DND-41 (cell line): ENCODE results near the gene GALNT5.
"Not testable (repeated sequence)": the region's sequence is repeated elsewhere in the genome, so short reads cannot be mapped to it uniquely, and the experiment has no call there.

Source experiments
- ATAC-seq: fragments of 200-7000 bp; cut with Tn5 transposase; 3 replicates; pipeline ENCODE4 v1.9.1; 2021; ENCODE audit warnings: low read depth; ENCODE audit not compliant: insufficient read depth
- DNase-seq: peaks from one replicate; pipeline ENCODE4 v3.0.0-alpha.2; 2020
- H2AFZ ChIP-seq: 2 replicates; pipeline ENCODE4 v1.6.0; 2012; ENCODE audit warnings: low read depth, low read length
- H3K27ac ChIP-seq: 2 replicates; pipeline ENCODE4 v1.5.1; 2012; ENCODE audit warnings: low read length, inconsistent platforms
- H3K27me3 ChIP-seq: fragments of 200-600 bp; sonication (generic); 2 replicates; pipeline ENCODE4 v1.6.0; 2012; ENCODE audit warnings: low read length, mild to moderate bottlenecking, inconsistent platforms; ENCODE audit not compliant: insufficient read depth, poor library complexity
- H3K36me3 ChIP-seq: 2 replicates; pipeline ENCODE4 v1.5.1; 2012; ENCODE audit warnings: low read length, inconsistent platforms; ENCODE audit not compliant: insufficient read depth
- H3K4me1 ChIP-seq: 2 replicates; pipeline ENCODE4 v1.5.1; 2012; ENCODE audit warnings: mild to moderate bottlenecking, low read length; ENCODE audit not compliant: insufficient read depth
- H3K4me2 ChIP-seq: 2 replicates; pipeline ENCODE4 v1.6.0; 2012; ENCODE audit warnings: mild to moderate bottlenecking, moderate library complexity, low read length, inconsistent platforms; ENCODE audit not compliant: insufficient read depth
- H3K4me3 ChIP-seq, 2 experiments: fragments of 200-600 bp in 1 of 2; shearing (Covaris generic) in 1 of 2; 2 replicates each; pipeline ENCODE4 v1.5.1; 2012 to 2016; ENCODE audit warnings: inconsistent platforms in 2 of 2, low read length in 2 of 2, mild to moderate bottlenecking in 2 of 2, low read depth in 1 of 2, moderate library complexity in 1 of 2
- H3K79me2 ChIP-seq: 2 replicates; pipeline ENCODE4 v1.6.0; 2012; ENCODE audit warnings: low read length, inconsistent platforms; ENCODE audit not compliant: insufficient read depth
- H3K9ac ChIP-seq: 2 replicates; pipeline ENCODE4 v1.6.0; 2012; ENCODE audit warnings: low read depth, mild to moderate bottlenecking, inconsistent platforms, low read length, moderate library complexity
- H3K9me3 ChIP-seq: 2 replicates; pipeline ENCODE4 v1.5.1; 2012; ENCODE audit warnings: low read length, moderate library complexity, mild to moderate bottlenecking, inconsistent platforms; ENCODE audit not compliant: insufficient read depth, severe bottlenecking
- H4K20me1 ChIP-seq: 2 replicates; pipeline ENCODE4 v1.6.0; 2012; ENCODE audit warnings: low read length; ENCODE audit not compliant: insufficient read depth
- CTCF ChIP-seq: IDR thresholded peaks from 2 replicates; pipeline ENCODE4 v1.5.1; 2012; ENCODE audit warnings: borderline replicate concordance, low read length, moderate library complexity, mild to moderate bottlenecking; ENCODE audit not compliant: poor library complexity, severe bottlenecking; ENCODE audit errors: extremely low read depth
- EZH2 ChIP-seq: IDR thresholded peaks from 3 replicates; pipeline ENCODE4 v1.6.1; 2012; ENCODE audit warnings: borderline replicate concordance, low read depth, mild to moderate bottlenecking, moderate library complexity, low read length, inconsistent platforms; ENCODE audit not compliant: severe bottlenecking

Gene GALNT5

GRCh38 chr2:157337978-157338377 is 80.5 kb downstream of the GALNT5 start:
- no peak overlapping the region for H3K27ac ChIP-seq
- no peak overlapping the region for H3K9ac ChIP-seq
- no peak overlapping the region for H3K4me2 ChIP-seq
- no peaks in the 10 kb centered on the region for H4K20me1 ChIP-seq
- no peaks in the 10 kb centered on the region for H3K9me3 ChIP-seq
- ATAC-seq (no peak), DNase-seq (no peak)
- TF ChIP-seq EZH2 (no peak), CTCF (no peak)
- H2AFZ ChIP-seq = no peak overlapping the region
- H3K36me3 ChIP-seq = no peaks in the 10 kb centered on the region
- no peaks in the 10 kb centered on the region for H3K79me2 ChIP-seq
- peaks cover 4% of the 10 kb centered on the region for H3K27me3 ChIP-seq
- no peak overlapping the region for H3K4me3 ChIP-seq
- no peaks in the 10 kb centered on the region for H3K4me1 ChIP-seq

- Histone ChIP-seq H2AFZ (no peak overlapping the region), H3K27me3 (peaks cover 4% of the 10 kb centered on the region), H3K9ac (no peak overlapping the region), H3K36me3 (no peaks in the 10 kb centered on the region), H3K4me1 (no peaks in the 10 kb centered on the region), H3K27ac (no peak overlapping the region), H3K79me2 (no peaks in the 10 kb centered on the region), H3K4me2 (no peak overlapping the region), H4K20me1 (no peaks in the 10 kb centered on the region), H3K9me3 (no peaks in the 10 kb centered on the region), H3K4me3 (no peak overlapping the region)
- ATAC-seq (no peak), DNase-seq (no peak)
- TF ChIP-seq EZH2 (no peak), CTCF (no peak)
Measured at GRCh38 chr2:157339965-157340655, 82.6 kb downstream of the GALNT5 start.

GRCh38 chr2:157341381-157341780 is 83.9 kb downstream of the GALNT5 start:
- not testable (repeated sequence) for DNase-seq, H3K27me3 ChIP-seq, H3K27ac ChIP-seq, H3K9ac ChIP-seq, H4K20me1 ChIP-seq, H2AFZ ChIP-seq, H3K4me3 ChIP-seq, H3K79me2 ChIP-seq, H3K9me3 ChIP-seq, H3K36me3 ChIP-seq, H3K4me1 ChIP-seq, ATAC-seq, H3K4me2 ChIP-seq

GRCh38 chr2:157345647-157346389 is 88.3 kb downstream of the GALNT5 start:
- Histone ChIP-seq H4K20me1 (no peaks in the 10 kb centered on the region), H3K4me2 (no peak overlapping the region)

More at GRCh38 chr2:157345647-157346389, 88.3 kb downstream of the GALNT5 start:
- Histone ChIP-seq H2AFZ (no peak overlapping the region), H3K4me1 (no peaks in the 10 kb centered on the region), H3K4me3 (no peak overlapping the region), H3K79me2 (no peaks in the 10 kb centered on the region), H3K36me3 (no peaks in the 10 kb centered on the region), H3K9me3 (no peaks in the 10 kb centered on the region), H3K9ac (no peak overlapping the region), H3K27me3 (no peaks in the 10 kb centered on the region), H3K27ac (no peak overlapping the region)
- ATAC-seq (no peak), DNase-seq (no peak)
- TF ChIP-seq EZH2 (no peak), CTCF (no peak)
